T-helper 1 cell (primary cell): ENCODE measurements around the gene KY.

Experiments used
- DNase-seq, 5 donors: peaks; one replicate each; pipeline ENCODE4 v3.0.0-alpha.2; 2012 to 2020
- total RNA-seq, 4 donors: gene quantifications; one replicate each; lab custom pipeline; 2026; lab: John Stamatoyannopoulos, UW

The KY gene
- 0 reads per million in 4 donors for total RNA-seq

GRCh38 chr3:134650431-134651346, at the start of gene KY:
TSS of gene KY (minus strand) at chr3:134651022. CDS start at chr3:134650960, 62 bp downstream.
- no peak for DNase-seq

- no peak for DNase-seq
Measured at GRCh38 chr3:134699721-134700120, 48.9 kb upstream of the KY start.

GRCh38 chr3:134699141-134699711, 48.4 kb upstream of the KY start:
- no peak for DNase-seq

DNA sequence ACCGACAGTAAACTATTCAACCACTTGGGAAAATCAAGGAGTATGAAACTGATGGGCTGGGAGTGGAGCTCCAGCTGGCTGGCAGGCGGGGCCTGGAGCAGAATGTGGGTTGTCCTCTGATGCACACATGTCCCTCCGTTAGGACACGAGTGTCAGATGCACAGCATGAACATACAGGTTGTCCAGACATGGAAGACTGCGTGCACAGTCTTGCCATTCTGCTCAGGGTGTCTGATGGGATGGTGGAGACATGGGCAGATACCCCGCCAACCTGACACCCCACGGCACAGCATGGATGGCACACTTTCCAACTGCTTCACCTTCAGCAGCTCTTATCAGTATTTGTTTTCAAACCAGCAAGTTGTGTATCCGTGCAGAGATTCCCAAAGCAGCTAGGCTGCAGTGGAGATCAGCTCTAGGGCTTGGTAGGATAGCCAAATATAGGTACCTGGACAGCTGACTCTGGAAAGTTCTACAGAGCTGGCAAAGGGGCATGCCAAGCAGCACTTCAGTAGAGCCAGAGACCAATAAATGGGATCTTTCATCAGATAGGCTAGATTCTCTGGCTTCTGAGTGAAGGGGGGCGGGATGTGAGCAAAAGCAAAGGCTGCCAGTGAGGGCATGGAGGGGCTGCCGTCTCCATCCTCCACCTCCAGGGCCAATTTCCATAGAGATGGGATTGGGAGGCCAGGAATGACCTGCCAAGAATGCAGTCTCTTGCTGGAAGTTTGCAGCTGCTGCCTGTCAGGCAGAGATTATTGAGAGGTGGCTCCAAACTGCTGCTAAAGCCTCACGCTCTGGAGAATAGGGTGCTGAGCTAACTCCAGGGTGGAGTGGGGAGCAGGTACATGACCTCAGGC, 47.2 kb upstream of the KY start:
- DNase-seq = no peak

GRCh38 chr3:134696155-134696554, 45.3 kb upstream of the KY start:
- DNase-seq = no peak

DNA sequence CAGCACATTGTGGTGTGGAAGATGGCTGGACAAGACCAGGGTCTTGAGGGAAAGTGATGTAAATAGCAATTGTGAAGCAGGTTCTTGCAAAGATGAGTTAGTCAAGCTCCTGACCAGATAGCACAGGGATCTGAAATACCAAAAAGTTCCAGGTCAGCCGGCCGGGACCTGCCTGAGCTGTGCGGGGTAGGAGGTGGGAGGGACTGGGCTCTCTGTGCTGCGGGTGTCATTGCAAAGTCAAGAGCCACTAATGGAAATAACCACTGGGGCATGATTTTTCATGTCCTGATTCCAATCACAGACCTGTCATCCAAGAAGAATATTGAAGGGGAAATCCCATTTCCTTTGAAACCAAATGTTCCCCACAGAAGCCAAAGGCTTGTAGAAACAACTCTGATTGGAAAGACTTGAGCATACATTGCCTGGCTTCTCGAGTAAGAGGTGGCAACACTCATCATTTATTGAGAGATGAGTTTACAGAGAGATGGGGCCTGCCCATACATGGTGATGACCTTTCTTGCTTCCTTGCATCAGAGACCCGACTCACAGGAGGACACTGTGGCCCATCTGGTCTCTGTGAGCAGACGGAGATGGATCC, 44.2 kb upstream of the KY start:
- DNase-seq = no peak

DNA sequence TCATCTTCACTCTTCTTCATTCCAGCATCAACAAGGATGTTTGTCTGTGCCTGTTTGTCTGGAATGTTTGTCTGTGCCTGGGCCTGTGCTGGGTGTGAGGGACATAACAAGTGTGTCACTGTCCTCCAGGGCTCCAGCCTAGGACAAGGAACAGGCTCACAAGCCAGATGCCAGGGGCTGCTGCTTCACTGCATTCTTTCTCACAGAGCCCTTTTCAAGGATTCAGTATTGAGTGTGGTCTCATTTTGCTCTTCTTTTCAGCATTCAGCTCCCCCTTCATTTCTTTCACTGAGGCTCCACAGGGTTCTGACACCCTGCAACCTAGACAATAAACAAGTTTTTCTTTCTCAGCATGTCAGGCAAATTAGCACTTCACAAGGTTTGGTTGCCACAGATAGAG, 43.6 kb upstream of the KY start:
- DNase-seq = no peak

- no peak for DNase-seq
Measured at GRCh38 chr3:134693804-134694203, 43.0 kb upstream of the KY start.

- no peak for DNase-seq
Measured at GRCh38 chr3:134693226-134693625, 42.4 kb upstream of the KY start.

- DNase-seq = no peak
Measured at GRCh38 chr3:134690226-134690625, 39.4 kb upstream of the KY start.

DNA sequence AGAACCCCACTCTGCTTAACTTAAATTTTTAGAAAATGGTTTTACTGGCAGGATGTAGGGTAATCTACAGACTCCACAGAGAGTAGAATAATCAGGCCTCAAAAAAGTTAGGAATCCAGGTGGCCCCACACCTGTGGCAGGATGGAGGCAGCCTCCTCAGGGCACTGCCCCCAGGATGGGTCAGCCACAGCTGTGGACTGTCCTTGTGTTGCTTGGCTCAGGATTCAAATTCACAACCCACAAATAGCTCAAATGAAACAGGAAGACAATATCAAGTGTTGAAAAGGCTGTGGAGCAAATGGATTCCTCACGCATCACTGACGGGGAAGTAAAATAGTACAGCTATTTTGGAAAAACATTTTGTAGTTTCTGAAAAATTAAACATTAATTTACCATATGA, 36.8 kb upstream of the KY start:
- no peak for DNase-seq

- DNase-seq = no peak
Measured at GRCh38 chr3:134685929-134686802, 35.3 kb upstream of the KY start.

DNA sequence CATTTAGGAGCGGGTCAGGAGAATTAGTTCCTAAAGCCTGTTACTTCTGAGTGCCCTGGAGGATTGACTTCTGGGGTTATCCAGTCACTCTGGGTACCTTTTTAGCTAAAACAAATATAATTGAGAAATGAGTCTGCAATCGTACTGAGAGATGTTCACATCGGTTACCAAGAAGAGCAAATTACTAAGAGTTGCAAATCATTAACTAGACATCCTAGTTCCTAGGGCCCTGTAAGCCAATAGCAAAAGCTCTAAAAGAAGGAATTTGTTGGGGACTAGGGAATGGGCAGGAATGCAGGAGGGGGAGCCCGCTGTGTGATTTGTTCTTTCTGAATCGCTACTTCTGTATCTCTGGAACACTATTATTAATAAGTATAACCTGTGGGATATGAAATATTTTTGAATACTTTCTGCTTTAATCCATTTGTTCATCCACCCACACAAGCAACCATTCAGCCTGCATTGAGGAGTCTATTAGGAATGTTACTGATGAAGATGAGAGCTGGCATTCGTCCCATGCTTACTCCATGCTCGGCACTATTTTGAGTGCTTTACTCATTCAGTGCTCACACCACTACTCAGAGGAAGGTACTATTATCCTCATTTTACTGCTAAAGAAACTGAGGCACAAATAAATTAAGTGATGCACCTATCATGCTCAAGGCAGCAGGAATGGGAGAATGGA, 31.5 kb upstream of the KY start:
- DNase-seq = no peak

DNA sequence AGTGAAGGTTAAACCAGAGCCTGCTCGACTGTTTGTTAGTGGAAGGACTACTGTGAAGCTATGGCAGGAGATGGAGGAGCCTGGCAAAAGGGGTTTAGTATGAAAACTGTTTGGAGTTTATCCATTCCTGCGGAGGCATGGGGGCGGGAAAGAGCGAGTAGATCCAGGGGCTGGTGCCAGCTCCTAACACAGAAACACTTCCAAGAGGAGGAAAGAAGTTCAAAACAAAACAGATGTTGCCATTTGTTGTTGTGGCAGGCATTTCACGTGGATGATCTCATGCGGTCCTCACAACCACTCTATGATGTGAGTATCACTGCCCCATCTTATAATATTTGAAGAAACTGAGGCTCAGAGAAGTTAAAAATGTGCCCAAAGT, 30.7 kb upstream of the KY start:
- no peak for DNase-seq

DNA sequence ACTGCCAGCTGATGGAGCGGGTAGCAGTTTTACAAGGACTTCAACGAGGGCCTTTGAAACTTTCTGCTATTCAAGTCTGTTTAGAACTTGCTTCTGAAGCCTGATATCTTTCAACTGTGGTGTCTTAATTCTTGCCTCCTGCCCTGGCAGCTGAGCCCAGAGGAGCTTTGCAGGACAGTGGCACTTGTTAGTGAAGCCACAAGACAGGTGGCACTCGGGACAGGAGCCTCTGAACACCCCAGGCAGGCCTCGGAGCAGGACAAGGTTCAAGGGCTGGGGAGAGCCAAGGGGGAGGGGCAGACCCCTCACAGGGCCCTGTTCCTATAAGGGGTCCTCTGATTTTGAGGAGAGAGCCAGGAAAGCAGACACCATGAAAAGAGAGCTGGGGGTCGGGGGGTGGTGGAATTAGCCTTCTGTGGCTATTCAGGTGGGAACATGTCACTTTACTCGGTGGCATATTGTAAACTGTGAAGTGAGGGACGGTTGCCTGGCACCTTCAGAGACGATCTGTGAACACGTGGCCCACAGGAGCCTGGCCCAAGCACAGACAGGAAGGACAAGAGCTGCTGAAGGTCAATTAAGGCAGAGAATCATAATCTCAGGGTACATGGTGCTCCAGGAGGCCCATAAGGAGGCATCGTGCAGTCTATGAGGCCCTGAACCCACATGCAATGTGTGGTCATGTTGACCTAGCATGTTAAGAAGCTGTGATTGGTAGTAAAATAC, 30.1 kb upstream of the KY start:
- no peak for DNase-seq

- no peak for DNase-seq
Measured at GRCh38 chr3:134677987-134678308, 27.1 kb upstream of the KY start.

DNA sequence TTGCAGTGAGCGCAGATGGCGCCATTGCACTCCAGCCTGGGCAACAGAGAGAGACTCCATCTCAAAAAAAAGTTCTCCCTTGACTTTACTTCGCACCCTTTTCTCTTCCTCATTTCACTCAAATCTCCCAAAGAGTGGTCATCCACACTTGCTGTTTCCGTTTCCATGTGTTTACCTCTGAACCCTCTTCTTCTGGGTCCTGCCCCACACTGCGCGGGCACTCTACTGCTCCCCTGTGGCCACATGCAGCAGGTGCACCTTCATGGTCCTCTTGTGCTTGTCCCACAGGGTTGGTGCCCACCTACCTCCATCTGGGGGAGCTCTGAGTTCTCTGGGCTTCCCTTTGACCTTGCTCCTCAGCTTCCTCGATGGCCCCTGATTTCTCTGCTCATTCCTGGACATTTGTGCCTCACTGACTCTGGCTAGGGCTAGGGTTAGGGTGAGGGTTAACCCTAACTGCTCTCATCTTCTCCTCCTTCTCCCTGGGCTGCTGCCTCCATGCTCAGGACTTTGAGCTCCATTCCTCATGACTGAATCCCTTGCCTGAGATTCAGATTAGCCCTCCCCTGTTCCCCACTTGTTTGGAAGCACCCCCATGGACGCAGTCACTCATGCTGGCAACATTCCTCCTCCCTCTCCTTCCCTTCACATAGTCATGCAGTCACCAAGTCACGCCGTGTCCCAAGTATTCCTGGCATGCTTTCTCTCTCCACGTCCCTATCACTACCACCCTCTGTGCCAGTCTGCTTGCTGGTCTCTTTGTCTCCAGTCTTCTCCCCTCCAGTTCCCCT, 26.6 kb upstream of the KY start:
- no peak for DNase-seq

DNA sequence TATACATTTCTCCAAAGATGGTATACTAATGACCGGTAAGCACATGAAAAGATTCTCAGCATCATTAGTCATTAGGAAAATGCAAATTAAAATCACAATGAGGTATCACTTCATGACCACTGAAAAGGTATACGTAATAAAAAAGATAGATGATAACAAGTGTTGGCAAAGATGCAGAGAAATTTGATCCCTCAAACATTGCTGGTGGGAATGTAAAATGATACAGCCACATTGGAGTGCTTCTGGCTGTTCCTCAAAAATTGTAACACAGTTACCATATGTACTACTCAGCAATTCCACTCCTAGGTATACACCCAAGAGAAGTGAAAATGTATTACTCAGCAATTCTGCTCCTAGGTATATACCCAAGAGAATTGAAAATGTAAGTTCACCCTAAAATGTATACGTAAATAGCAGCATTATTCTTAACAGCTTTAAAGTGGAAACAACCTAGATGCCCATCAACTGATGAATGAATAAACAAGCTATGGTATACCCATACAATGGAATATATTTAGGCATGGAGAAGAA, 25.0 kb upstream of the KY start:
- no peak for DNase-seq

GRCh38 chr3:134672571-134672970, 21.7 kb upstream of the KY start:
- no peak for DNase-seq

DNA sequence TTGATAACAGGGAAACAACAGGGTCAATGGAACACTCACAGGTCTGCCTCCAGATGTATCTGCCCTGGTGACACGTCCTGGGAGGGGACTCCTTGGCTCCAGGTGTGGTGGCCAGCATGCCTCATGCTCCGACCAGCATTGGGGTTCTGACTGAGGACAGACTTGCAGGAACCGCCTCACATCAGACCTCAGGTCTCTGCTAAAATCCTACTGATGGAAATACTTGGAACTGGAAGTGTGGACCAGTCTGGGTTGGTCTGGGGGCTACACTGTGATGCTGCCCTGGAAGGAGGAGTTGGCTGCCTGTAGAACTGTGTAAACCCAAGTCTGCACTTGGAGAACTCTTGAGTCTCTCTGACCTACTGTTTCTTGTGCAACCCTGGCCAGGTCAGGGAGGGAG, 17.1 kb upstream of the KY start:
- no peak for DNase-seq
